ENCODE measurements around the gene FMO2.
A peak's percentile ranks its signal among the peaks of the same experiment; 100 is the strongest.
"Not testable (repeated sequence)": the region's sequence is repeated elsewhere in the genome, so short reads cannot be mapped to it uniquely, and the experiment has no call there.

The FMO2 gene

GRCh38 chr1:171219346-171220080 is 34.4 kb downstream of the FMO2 start:
- no peak for DNase-seq (ENCODE audit: low spot score)

DNA sequence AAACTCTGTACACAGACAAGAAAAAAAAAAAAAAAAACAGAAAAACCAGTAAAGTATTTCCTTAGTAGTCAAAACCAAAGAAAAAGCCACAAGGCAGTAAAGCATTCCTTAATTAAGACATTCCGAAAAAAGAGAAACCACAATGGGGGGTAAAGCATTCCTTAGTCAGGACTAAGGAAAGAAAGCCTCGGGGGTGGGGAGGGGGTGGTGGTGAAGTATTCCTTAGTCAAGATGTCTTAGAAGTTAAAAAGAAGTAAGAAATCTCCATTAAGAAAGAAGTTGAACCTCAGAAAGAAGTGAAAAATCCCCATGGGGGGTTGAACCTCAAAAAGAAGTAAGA is 35.0 kb downstream of the FMO2 start:
- DNase-seq (ENCODE audit: low spot score) = no peak

GRCh38 chr1:171220581-171221054 is 35.5 kb downstream of the FMO2 start:
- no peak for DNase-seq (ENCODE audit: low spot score)

DNA sequence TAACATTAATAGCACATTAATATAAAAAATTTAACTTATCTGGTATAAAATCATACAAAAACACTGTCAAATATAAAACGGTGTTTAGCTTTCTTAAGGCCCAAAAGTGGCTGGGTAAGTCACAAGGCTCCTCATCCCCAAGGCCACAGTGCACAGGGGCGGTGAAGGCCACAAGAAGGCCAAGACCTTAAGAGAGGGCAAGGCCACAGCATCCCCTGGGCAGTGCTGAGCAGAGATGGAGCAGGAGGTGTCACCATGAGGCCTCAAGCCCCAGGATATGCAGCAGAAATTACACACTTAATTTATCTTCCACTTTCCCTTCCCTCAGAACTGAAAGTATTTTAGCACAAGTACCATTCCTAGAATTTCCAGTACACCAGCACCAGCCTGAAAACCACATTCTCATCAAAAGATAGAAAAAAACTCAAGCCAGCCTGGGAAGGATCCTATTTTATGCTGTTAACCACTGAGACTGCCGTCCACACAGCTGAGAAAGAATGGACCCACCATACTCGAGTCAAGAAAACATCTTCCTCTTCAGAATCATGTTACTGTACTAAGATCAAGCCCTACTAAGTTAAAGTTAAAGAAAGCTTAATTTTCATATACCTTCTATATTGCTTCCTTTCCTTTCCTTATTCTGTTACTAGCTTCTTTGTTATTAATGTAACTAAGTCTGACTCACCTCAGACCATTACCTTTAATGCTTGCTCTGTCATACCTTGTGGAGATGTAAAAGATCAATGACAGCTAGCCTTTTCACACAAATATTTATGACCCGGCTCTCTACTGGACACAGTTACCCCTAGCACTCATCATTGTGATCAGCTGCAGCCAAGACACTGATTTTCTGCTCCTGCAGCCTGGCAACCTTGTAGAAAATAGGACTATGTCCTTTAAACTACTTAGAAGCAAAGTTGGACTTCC is 36.8 kb downstream of the FMO2 start:
- no peak for DNase-seq (ENCODE audit: low spot score)

- no peak for DNase-seq (ENCODE audit: low spot score)
Observed at GRCh38 chr1:171222936-171223335, 37.8 kb downstream of the FMO2 start.

GRCh38 chr1:171224257-171224656 is 39.2 kb downstream of the FMO2 start:
- not testable (repeated sequence) for DNase-seq (ENCODE audit: low spot score)

DNA sequence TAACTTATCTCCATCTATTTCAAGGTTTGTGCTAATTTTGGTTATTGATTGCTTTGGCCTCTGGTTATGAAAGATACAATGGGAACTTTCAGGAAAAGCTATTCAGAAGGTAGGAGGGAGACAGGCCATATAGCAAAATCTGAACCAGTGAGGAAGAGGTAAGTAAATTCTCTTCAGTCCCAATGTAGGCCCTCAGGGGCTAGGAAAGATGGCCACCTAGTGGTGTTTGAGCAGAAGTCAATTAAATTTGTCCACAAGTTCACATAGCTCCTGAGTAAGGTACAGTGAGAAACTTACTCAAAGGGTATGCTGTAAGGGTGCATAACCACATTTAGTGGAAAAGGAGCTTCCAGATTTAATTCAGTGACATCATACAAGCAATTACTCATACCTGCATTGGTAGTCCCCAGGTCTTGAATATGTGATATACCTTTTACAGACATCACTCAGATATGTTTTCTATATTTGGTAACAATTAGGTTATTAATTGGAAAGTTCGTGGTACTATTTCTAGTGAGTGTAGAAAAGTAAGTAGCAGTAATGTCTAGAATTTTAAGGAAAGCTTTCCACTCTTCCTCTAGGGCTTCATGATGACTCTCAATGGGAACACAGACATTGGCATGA is 41.8 kb downstream of the FMO2 start:
- peak; percentile 63 for DNase-seq (ENCODE audit: low spot score)

- no peak for DNase-seq (ENCODE audit: low spot score)
Observed at GRCh38 chr1:171231326-171231725, 46.2 kb downstream of the FMO2 start.

DNA sequence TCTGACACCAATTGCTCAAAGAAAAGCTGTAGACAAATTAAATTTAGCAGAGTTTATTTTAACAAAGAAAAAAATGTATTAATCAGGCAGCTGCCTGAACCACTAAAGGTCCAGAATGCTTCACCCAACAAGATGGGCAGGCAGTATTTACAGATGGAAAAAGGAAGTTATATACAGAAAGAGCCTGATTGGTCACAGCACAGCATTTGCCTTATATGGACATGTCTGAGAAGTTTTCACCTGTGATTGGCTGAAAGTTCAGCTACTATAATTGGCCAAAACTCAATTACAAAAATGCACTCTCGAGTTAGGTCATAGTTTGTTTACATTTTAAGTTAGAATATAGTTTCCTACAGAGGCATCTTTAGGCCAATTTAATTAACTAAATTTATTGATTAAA is 48.1 kb downstream of the FMO2 start:
- no peak for DNase-seq (ENCODE audit: low spot score)

DNA sequence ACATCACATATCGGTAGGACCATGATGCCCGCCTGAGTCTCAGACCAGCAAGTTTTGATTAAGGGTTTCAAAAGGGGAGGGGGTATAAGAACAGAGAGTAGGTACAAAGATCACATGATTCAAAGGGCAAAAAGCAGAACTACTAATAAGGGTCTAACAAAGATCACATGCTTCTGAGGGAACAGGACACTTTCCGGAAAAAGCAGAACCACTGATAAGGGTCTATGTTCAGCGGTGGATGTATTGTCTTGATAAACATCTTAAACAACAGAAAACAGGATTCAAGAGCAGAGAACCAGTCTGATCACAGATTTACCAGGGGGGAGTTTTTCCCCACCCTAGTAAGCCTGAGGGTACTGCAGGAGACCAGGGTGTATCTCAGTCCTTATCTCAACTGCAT is 51.1 kb downstream of the FMO2 start:
- not testable (repeated sequence) for DNase-seq (ENCODE audit: low spot score)

DNA sequence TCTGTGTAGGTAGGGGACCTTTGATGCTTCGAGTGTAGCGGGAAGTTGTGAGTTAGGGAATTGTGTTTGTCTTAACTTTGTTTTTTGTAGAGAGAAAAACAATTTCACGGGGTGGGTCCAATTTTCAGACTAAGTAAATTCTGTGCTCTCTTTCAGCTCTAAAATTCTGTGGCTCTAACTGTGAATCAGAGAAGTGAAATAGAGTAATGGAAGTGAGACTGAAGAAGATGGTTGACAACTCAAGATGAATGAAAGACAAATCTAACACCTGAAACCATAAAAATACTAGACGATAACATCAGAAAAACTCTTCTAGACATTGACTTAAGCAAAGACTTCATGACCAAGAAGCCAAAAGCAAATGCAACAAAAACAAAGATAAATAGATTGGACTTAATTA is 58.8 kb downstream of the FMO2 start:
- DNase-seq (ENCODE audit: low spot score) = no peak

- peak; percentile 57 for DNase-seq (ENCODE audit: low spot score)
Observed at GRCh38 chr1:171245458-171246064, 60.5 kb downstream of the FMO2 start.

GRCh38 chr1:171247501-171247900 is 62.4 kb downstream of the FMO2 start:
- no peak for DNase-seq (ENCODE audit: low spot score)

DNA sequence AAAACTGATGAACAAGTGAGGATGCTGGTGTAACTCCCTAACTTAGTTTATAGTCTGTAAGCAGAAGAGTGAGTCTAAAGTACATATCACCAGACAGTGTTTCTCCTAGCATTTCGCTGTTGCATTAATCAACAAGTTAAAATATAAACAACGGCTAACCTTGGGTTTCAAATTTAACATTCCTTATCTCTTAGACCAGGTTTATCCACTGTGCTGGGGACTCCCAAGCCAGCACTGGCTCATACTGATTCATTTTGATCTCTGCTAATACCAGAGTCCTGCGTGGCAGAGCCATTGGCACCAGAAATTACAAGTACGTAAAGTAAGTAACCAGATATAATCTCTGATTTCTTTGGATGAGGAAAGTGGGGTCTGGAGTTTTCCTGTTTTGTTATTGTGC is 63.2 kb downstream of the FMO2 start, which contains the start of gene FMO1:
FMO1 (plus strand) TSS at position 193 of the 400 bp plus-strand sequence. CDS start 9,594 bp downstream, outside the sequence.
- DNase-seq (ENCODE audit: low spot score) = no peak

GRCh38 chr1:171248841-171249240 is 63.7 kb downstream of the FMO2 start:
- DNase-seq (ENCODE audit: low spot score) = no peak

DNA sequence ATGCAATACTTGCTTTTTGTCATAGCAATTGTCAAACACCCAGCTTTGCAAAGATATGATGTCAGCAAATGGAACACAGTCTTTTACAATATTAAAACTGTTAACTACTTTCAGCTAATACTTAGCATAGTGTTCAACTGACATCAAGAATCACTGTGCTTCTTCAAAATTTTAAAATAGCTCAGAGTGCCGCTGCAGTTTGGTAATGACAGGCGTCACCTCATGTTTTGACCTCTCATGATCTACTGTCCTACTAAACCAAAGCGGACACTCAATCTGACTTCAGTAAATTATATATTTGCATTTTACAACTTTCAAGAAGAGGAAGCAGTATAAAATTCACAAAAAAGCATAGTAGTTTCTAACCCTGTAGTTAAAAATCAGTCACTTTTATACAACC is 65.2 kb downstream of the FMO2 start:
- DNase-seq (ENCODE audit: low spot score) = no peak

DNA sequence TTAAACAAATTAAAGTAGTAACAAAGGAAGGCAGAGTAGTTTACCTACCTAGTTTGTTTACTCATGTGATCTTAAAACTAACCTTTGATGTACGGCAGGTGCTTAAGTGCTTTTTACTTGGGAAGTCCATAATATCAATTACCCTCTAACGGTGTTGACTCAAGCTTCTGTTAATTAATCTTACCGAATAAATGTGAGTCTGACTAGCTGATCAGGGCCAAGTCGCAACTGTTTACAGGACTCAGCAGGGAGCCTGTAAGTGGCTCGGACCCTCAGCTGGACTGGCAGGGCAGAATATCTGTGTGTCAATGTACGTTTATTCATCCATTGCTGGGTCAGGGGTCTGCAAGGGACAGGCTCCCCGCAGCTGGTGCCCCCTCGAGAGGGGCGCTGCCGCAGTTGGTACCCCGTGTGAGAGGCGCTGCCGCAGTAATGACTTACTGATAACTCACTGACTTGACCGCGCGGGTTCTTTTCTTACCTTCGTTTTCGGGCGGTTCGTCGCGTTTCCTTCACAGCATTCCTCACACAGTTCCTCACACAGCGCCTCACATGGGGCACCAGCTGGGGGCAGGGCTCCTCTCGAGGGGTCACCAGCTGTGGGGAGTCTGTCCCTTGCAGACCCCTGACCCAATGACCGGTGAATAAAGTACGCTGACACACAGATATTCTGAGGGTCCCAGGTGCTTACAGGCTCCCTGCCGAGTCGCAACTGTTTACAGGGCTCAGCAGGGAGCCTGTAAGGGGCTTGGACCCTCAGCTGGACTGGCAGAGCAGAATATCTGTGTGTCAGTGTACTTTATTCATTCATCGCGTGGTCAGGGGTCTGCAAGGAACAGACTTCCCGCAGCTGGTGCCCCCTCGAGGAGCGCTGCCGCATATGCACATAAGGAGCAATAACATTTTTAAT is 66.2 kb downstream of the FMO2 start:
- peak; percentile 53 for DNase-seq (ENCODE audit: low spot score)

DNA sequence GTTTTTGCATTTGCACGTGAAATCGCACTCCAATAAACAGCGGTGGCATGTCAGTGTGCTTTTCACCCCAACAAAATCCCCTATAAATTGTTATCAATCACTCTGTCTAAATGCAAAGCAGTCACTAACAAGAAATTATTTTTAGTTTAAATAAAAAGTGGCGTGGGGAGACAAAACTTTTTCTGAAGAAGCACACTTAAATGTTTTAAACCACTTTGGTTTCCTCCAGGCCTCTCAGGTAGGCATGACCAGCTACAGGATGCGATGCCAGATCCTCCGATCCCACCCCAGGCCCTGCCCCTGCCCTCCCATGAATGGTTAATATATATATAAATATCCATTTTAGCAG is 66.8 kb downstream of the FMO2 start:
- no peak for DNase-seq (ENCODE audit: low spot score)

DNA sequence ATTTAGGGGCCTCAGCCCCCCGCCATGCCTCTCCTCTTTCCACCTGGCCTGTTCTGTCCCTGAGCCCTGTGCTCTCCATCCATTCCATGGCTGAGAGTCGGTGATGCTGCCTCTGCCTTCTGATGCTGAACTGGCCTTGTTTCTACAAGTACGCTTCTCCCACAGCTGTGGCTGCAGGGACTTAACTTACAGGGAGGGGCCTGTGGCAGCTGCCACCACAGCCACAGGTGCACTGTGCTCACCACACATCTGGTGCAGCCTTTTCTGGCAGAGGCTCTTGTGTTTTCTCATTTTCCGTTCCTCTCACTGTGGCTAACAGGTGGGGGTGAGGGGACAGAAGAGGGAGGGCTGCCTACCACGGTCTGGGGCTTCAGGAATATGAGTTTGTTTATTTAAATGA is 67.4 kb downstream of the FMO2 start:
- DNase-seq (ENCODE audit: low spot score) = peak; percentile 68

- DNase-seq (ENCODE audit: low spot score) = no peak
Observed at GRCh38 chr1:171254859-171255258, 69.8 kb downstream of the FMO2 start.

GRCh38 chr1:171256940-171257606 is 72.0 kb downstream of the FMO2 start:
- DNase-seq (ENCODE audit: low spot score) = no peak

Measured in germinal center (tissue), 1 donor.